Fibroblast of upper back skin (primary cell): ENCODE data around the gene SEMA4B.
"Not testable (repeated sequence)": the region's sequence is repeated elsewhere in the genome, so short reads cannot be mapped to it uniquely, and the experiment has no call there.

ENCODE experiments used
- DNase-seq: peaks from one replicate; pipeline ENCODE4 v3.0.0-alpha.2; 2013

The SEMA4B gene

GRCh38 chr15:90181776-90182175 lies 19.4 kb upstream of the SEMA4B start:
- DNase-seq, result no peak

- peak; percentile 16 for DNase-seq
Observed at GRCh38 chr15:90184119-90184785, 16.9 kb upstream of the SEMA4B start.

- peak; percentile 22 for DNase-seq
Observed at GRCh38 chr15:90184786-90185704, 16.1 kb upstream of the SEMA4B start.

GRCh38 chr15:90187257-90187868 lies 13.8 kb upstream of the SEMA4B start:
- DNase-seq, result no peak

GRCh38 chr15:90188065-90188464 lies 13.1 kb upstream of the SEMA4B start:
- not testable (repeated sequence) for DNase-seq

GRCh38 chr15:90188914-90189748 lies 12.0 kb upstream of the SEMA4B start:
- DNase-seq, result no peak

GRCh38 chr15:90189781-90190467 lies 11.2 kb upstream of the SEMA4B start:
- no peak for DNase-seq

- no peak for DNase-seq
Observed at GRCh38 chr15:90190606-90191343, 10.4 kb upstream of the SEMA4B start.

- DNase-seq, result no peak
Observed at GRCh38 chr15:90191344-90191687, 9.8 kb upstream of the SEMA4B start.

GRCh38 chr15:90191794-90192509 lies 9.2 kb upstream of the SEMA4B start:
- DNase-seq, result peak; percentile 29

GRCh38 chr15:90192961-90193786 lies 8.0 kb upstream of the SEMA4B start:
- no peak for DNase-seq

- DNase-seq, result no peak
Observed at GRCh38 chr15:90194655-90195054, 6.5 kb upstream of the SEMA4B start.

- DNase-seq, result no peak
Observed at GRCh38 chr15:90200534-90201129, 498 bp upstream of the SEMA4B start.

- no peak for DNase-seq
Observed at GRCh38 chr15:90201944-90202375, 830 bp downstream of the SEMA4B start.

- DNase-seq, result no peak
Observed at GRCh38 chr15:90202929-90203328, 1.8 kb downstream of the SEMA4B start.

GRCh38 chr15:90203473-90203872 lies 2.3 kb downstream of the SEMA4B start:
- no peak for DNase-seq

- DNase-seq, result no peak
Observed at GRCh38 chr15:90203922-90204321, 2.8 kb downstream of the SEMA4B start.

- DNase-seq, result no peak
Observed at GRCh38 chr15:90205050-90205848, 4.1 kb downstream of the SEMA4B start.

- no peak for DNase-seq
Observed at GRCh38 chr15:90205886-90206285, 4.8 kb downstream of the SEMA4B start.
